ENCODE measurements around the gene ALPP.

The ALPP gene

DNA sequence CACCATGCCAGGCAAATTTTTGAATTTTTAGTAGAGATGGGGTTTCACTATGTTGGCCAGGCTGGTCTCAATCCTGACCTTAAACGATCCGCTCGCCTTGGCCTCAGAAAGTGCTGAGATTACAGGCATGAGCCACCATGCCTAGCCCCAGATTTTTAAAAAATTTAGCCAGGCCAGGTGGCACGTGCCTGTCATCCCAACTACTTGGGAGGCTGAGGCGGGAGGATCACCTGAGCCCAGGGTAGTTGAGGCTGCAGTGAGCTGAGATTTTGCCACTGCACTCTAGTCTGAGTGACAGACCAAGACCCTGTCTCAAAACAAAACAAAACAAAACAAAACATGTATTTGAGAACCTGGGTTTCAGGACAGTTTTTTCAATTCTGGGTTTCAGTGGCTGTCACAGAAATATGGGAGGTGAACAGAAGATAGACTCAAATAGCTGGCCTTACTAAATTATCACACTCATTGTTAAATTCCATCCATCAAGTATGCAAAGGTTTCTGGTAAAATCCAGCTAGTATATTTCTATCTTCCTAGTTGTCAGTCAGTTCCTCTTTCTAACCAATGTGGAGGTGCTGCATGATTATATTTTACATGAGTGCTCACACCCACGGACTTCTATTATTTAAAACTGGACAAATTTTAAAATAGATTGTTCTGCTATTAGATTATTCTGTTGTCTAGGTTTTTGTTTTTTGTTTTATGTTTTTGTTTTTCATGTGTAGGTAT lies 33.5 kb downstream of the ALPP start:
- TF ChIP-seq FOXP2 (optimal IDR thresholded peaks at IDR 0.05; ENCODE audit: borderline replicate concordance, extremely low read depth, extremely low read length, insufficient read depth) (no peak), POLR2AphosphoS5 (IDR thresholded peaks at IDR 0.05; ENCODE audit: low read depth, low read length) (no peak), TAF1 (IDR thresholded peaks at IDR 0.05; ENCODE audit: borderline replicate concordance, insufficient read depth, low read length) (no peak), SIN3A (IDR thresholded peaks at IDR 0.05; ENCODE audit: borderline replicate concordance, insufficient read depth, low read length) (no peak)
- TF ChIP-seq, protein P1, sequence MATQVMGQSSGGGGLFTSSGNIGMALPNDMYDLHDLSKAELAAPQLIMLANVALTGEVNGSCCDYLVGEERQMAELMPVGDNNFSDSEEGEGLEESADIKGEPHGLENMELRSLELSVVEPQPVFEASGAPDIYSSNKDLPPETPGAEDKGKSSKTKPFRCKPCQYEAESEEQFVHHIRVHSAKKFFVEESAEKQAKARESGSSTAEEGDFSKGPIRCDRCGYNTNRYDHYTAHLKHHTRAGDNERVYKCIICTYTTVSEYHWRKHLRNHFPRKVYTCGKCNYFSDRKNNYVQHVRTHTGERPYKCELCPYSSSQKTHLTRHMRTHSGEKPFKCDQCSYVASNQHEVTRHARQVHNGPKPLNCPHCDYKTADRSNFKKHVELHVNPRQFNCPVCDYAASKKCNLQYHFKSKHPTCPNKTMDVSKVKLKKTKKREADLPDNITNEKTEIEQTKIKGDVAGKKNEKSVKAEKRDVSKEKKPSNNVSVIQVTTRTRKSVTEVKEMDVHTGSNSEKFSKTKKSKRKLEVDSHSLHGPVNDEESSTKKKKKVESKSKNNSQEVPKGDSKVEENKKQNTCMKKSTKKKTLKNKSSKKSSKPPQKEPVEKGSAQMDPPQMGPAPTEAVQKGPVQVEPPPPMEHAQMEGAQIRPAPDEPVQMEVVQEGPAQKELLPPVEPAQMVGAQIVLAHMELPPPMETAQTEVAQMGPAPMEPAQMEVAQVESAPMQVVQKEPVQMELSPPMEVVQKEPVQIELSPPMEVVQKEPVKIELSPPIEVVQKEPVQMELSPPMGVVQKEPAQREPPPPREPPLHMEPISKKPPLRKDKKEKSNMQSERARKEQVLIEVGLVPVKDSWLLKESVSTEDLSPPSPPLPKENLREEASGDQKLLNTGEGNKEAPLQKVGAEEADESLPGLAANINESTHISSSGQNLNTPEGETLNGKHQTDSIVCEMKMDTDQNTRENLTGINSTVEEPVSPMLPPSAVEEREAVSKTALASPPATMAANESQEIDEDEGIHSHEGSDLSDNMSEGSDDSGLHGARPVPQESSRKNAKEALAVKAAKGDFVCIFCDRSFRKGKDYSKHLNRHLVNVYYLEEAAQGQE (IDR thresholded peaks at IDR 0.05; ENCODE audit: insufficient read depth in 1 of 2, low read depth in 2 of 2, low read length in 2 of 2) = no peak

DNA sequence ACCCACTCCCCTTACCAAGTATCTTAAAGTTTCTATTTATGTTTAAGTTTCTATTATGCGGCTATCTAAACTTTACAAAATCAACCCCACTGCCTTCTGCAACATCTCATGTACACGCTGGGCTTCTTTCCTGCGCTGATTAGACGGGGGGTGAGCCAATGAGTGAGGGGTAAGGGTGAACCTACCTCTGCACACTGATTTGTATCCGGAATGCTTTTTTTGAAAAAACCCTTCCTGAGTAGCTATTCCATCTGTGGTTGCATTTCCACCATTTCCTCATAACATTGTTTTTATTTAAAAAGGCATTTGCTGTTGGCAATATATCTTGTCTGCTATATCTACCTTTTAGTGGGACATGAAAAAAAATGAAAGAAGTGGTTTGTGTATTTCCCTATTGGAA lies 34.4 kb downstream of the ALPP start:
- no peak for TF ChIP-seq FOXP2 (optimal IDR thresholded peaks at IDR 0.05; ENCODE audit: borderline replicate concordance, extremely low read depth, extremely low read length, insufficient read depth)
- TF ChIP-seq, protein P1 (IDR thresholded peaks at IDR 0.05; ENCODE audit: insufficient read depth in 1 of 2, low read depth in 2 of 2, low read length in 2 of 2) = no peak
- no peak for TF ChIP-seq POLR2AphosphoS5 (IDR thresholded peaks at IDR 0.05; ENCODE audit: low read depth, low read length)
- TF ChIP-seq SIN3A (IDR thresholded peaks at IDR 0.05; ENCODE audit: borderline replicate concordance, insufficient read depth, low read length) = no peak
- no peak for TF ChIP-seq TAF1 (IDR thresholded peaks at IDR 0.05; ENCODE audit: borderline replicate concordance, insufficient read depth, low read length)

DNA sequence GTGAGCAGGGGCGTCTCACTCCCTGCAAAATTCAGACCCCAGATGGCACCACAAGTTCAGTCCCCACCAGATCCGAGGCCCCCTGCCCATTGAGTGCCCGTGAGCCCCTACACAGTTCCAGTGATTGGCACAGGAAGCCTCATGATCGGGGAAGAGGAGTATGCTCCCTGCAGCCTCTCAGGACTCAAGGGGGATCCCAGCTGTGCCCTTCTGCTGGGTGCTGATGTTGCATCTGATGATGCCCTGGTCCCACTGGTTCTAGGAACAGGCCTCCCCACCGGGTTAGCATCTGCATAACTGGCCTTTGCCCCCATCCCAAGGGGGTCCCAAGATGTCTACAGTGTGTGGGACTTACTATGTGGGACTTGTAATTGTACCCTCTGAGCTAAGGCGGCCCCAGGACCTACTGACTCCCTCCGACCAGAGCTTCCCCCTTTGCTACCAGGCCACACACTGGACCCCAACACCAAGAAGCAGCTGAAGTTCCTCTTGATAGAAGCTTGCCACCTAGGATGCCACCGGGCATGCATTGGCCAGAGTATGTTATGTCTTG lies 36.7 kb downstream of the ALPP start:
- TF ChIP-seq FOXP2 (optimal IDR thresholded peaks at IDR 0.05; ENCODE audit: borderline replicate concordance, extremely low read depth, extremely low read length, insufficient read depth) = no peak
- TF ChIP-seq SIN3A (IDR thresholded peaks at IDR 0.05; ENCODE audit: borderline replicate concordance, insufficient read depth, low read length) = no peak
- TF ChIP-seq, protein P1 (IDR thresholded peaks at IDR 0.05; ENCODE audit: insufficient read depth in 1 of 2, low read depth in 2 of 2, low read length in 2 of 2) = no peak
- no peak for TF ChIP-seq TAF1 (IDR thresholded peaks at IDR 0.05; ENCODE audit: borderline replicate concordance, insufficient read depth, low read length)
- TF ChIP-seq POLR2AphosphoS5 (IDR thresholded peaks at IDR 0.05; ENCODE audit: low read depth, low read length) = no peak

DNA sequence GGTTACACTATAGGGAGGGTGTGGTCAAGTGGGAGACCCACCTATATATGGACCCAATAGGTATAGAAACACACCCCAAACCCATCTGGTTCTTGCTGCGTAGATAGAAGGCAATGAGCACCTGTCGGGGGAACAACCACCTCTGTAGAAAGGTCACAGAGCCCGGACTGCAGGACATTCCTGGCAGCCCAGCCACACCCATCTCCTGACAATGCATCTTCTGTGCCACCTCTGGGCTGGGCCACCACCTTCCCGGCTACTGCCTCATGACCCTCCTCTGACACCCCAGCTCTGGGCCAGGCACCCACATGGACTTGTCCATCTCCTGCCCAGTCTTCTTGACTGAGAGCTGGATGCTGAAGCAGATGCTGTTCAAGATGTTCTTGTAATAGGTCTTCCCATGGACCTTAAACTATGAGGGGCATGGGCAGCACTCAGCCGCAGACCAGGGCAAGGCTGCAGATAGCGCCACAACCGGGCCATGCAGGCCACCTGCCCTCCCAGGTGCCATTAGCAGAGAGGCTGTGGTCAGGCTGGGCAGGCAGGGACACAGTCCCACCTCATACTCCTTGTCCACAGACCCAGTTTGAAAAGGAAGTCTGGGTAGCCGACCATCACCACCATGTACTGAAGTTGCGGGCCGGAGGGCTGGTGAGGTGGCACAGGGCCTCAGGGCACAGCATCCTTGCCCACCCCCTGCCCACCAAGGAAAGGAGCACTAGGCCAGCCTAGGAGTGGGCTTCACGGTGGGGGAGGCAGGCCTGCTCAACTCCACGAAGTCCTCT lies 37.4 kb downstream of the ALPP start:
- TF ChIP-seq, protein P1 (IDR thresholded peaks at IDR 0.05; ENCODE audit: insufficient read depth in 1 of 2, low read depth in 2 of 2, low read length in 2 of 2) = no peak
- TF ChIP-seq SIN3A (IDR thresholded peaks at IDR 0.05; ENCODE audit: borderline replicate concordance, insufficient read depth, low read length) (no peak), FOXP2 (optimal IDR thresholded peaks at IDR 0.05; ENCODE audit: borderline replicate concordance, extremely low read depth, extremely low read length, insufficient read depth) (no peak), TAF1 (IDR thresholded peaks at IDR 0.05; ENCODE audit: borderline replicate concordance, insufficient read depth, low read length) (no peak), POLR2AphosphoS5 (IDR thresholded peaks at IDR 0.05; ENCODE audit: low read depth, low read length) (no peak)
